ENCODE data around the gene FIBCD1. TPM values are rescaled to one million over a fixed set of nuclear protein-coding genes. Genes with fewer than 3 reads are reported as not detected.
A peak's percentile ranks its signal among the peaks of the same experiment; 100 is the strongest.

The FIBCD1 gene
- total and polyA plus RNA-seq, 4 donors: 1.2 to 8.2 (median 4.8) TPM

GRCh38 chr9:130882696-130883225 is 56.3 kb downstream of the FIBCD1 start:
- Histone ChIP-seq H3K9me3 (ENCODE audit: control insufficient read depth, insufficient read depth, low read length) (no peaks in the 10 kb centered on the region), H3K27ac (ENCODE audit: low read depth, low read length) (no peak overlapping the region), H3K4me1 (ENCODE audit: control insufficient read depth, insufficient read depth, low read length) (peaks cover 18% of the 10 kb centered on the region), H3K27me3 (ENCODE audit: control insufficient read depth, insufficient read depth, low read length) (no peaks in the 10 kb centered on the region), H3K4me3 (ENCODE audit: low read depth, low read length) (no peak overlapping the region), H3K36me3 (ENCODE audit: control insufficient read depth, insufficient read depth, low read length) (peaks cover 78% of the 10 kb centered on the region)
- no peak for DNase-seq (ENCODE audit: low read depth in 4 of 6, low spot score in 6 of 6)
- WGBS (ENCODE audit: insufficient coverage): 91% methylated on average over 13 of the region's 15 CpGs

GRCh38 chr9:130881516-130881915 is 57.5 kb downstream of the FIBCD1 start:
- no CpG with 5 or more reads among the region's 6 CpGs for WGBS (ENCODE audit: insufficient coverage)
- Histone ChIP-seq H3K27ac (ENCODE audit: low read depth, low read length) (no peak overlapping the region), H3K4me1 (ENCODE audit: control insufficient read depth, insufficient read depth, low read length) (peaks cover 18% of the 10 kb centered on the region), H3K27me3 (ENCODE audit: control insufficient read depth, insufficient read depth, low read length) (no peaks in the 10 kb centered on the region), H3K9me3 (ENCODE audit: control insufficient read depth, insufficient read depth, low read length) (no peaks in the 10 kb centered on the region), H3K4me3 (ENCODE audit: low read depth, low read length) (no peak overlapping the region), H3K36me3 (ENCODE audit: control insufficient read depth, insufficient read depth, low read length) (peaks cover 71% of the 10 kb centered on the region)
- no peak for DNase-seq (ENCODE audit: low read depth in 4 of 6, low spot score in 6 of 6)

- no peak for DNase-seq (ENCODE audit: low read depth in 4 of 6, low spot score in 6 of 6)
Measured at GRCh38 chr9:130880599-130881220, 58.3 kb downstream of the FIBCD1 start.

GRCh38 chr9:130879863-130880411 is 59.1 kb downstream of the FIBCD1 start:
- Histone ChIP-seq H3K4me1 (ENCODE audit: control insufficient read depth, insufficient read depth, low read length) (peaks cover 15% of the 10 kb centered on the region), H3K9me3 (ENCODE audit: control insufficient read depth, insufficient read depth, low read length) (no peaks in the 10 kb centered on the region), H3K36me3 (ENCODE audit: control insufficient read depth, insufficient read depth, low read length) (peaks cover 66% of the 10 kb centered on the region), H3K27me3 (ENCODE audit: control insufficient read depth, insufficient read depth, low read length) (no peaks in the 10 kb centered on the region), H3K4me3 (ENCODE audit: low read depth, low read length) (no peak overlapping the region), H3K27ac (ENCODE audit: low read depth, low read length) (no peak overlapping the region)
- no peak for DNase-seq (ENCODE audit: low read depth in 4 of 6, low spot score in 6 of 6)
- WGBS (ENCODE audit: insufficient coverage): 94% methylated on average over 6 of the region's 9 CpGs

More at GRCh38 chr9:130880599-130881220, 58.3 kb downstream of the FIBCD1 start:
- no peak overlapping the region for H3K27ac ChIP-seq (ENCODE audit: low read depth, low read length)
- H3K27me3 ChIP-seq (ENCODE audit: control insufficient read depth, insufficient read depth, low read length): no peaks in the 10 kb centered on the region
- H3K36me3 ChIP-seq (ENCODE audit: control insufficient read depth, insufficient read depth, low read length): peaks cover 66% of the 10 kb centered on the region
- H3K4me3 ChIP-seq (ENCODE audit: low read depth, low read length): no peak overlapping the region
- 95% methylated on average over 14 of the region's 16 CpGs for WGBS (ENCODE audit: insufficient coverage)
- no peaks in the 10 kb centered on the region for H3K9me3 ChIP-seq (ENCODE audit: control insufficient read depth, insufficient read depth, low read length)
- peaks cover 18% of the 10 kb centered on the region for H3K4me1 ChIP-seq (ENCODE audit: control insufficient read depth, insufficient read depth, low read length)

- Histone ChIP-seq H3K4me1 (ENCODE audit: control insufficient read depth, insufficient read depth, low read length) (peaks cover 8% of the 10 kb centered on the region), H3K27me3 (ENCODE audit: control insufficient read depth, insufficient read depth, low read length) (no peaks in the 10 kb centered on the region), H3K36me3 (ENCODE audit: control insufficient read depth, insufficient read depth, low read length) (peaks cover 59% of the 10 kb centered on the region), H3K4me3 (ENCODE audit: low read depth, low read length) (no peak overlapping the region), H3K9me3 (ENCODE audit: control insufficient read depth, insufficient read depth, low read length) (no peaks in the 10 kb centered on the region), H3K27ac (ENCODE audit: low read depth, low read length) (no peak overlapping the region)
- no peak for DNase-seq (ENCODE audit: low read depth in 4 of 6, low spot score in 6 of 6)
- WGBS (ENCODE audit: insufficient coverage): 100% methylated on average over 3 of the region's 6 CpGs
Measured at GRCh38 chr9:130878295-130878694, 60.8 kb downstream of the FIBCD1 start.

- DNase-seq (ENCODE audit: low read depth in 4 of 6, low spot score in 6 of 6): no peak
- no peak overlapping the region for H3K4me3 ChIP-seq (ENCODE audit: low read depth, low read length)
- peaks cover 17% of the 10 kb centered on the region for H3K4me1 ChIP-seq (ENCODE audit: control insufficient read depth, insufficient read depth, low read length)
- H3K9me3 ChIP-seq (ENCODE audit: control insufficient read depth, insufficient read depth, low read length): no peaks in the 10 kb centered on the region
- WGBS (ENCODE audit: insufficient coverage): 100% methylated on average over 2 of the region's 6 CpGs
- no peak overlapping the region for H3K27ac ChIP-seq (ENCODE audit: low read depth, low read length)
- no peaks in the 10 kb centered on the region for H3K27me3 ChIP-seq (ENCODE audit: control insufficient read depth, insufficient read depth, low read length)
- H3K36me3 ChIP-seq (ENCODE audit: control insufficient read depth, insufficient read depth, low read length): peaks cover 60% of the 10 kb centered on the region
Measured at GRCh38 chr9:130877300-130877699, 61.7 kb downstream of the FIBCD1 start.

GRCh38 chr9:130874783-130875182 is 64.3 kb downstream of the FIBCD1 start:
- peaks cover 39% of the 10 kb centered on the region for H3K4me1 ChIP-seq (ENCODE audit: control insufficient read depth, insufficient read depth, low read length)
- no peaks in the 10 kb centered on the region for H3K27me3 ChIP-seq (ENCODE audit: control insufficient read depth, insufficient read depth, low read length)
- 92% methylated on average over 4 of the region's 5 CpGs for WGBS (ENCODE audit: insufficient coverage)
- no peak overlapping the region for H3K4me3 ChIP-seq (ENCODE audit: low read depth, low read length)
- DNase-seq (ENCODE audit: low read depth in 4 of 6, low spot score in 6 of 6): no peak
- H3K27ac ChIP-seq (ENCODE audit: low read depth, low read length): no peak overlapping the region
- peaks cover 55% of the 10 kb centered on the region for H3K36me3 ChIP-seq (ENCODE audit: control insufficient read depth, insufficient read depth, low read length)
- no peaks in the 10 kb centered on the region for H3K9me3 ChIP-seq (ENCODE audit: control insufficient read depth, insufficient read depth, low read length)

- 76% methylated on average over 5 of the region's 8 CpGs for WGBS (ENCODE audit: insufficient coverage)
- DNase-seq (ENCODE audit: low read depth in 4 of 6, low spot score in 6 of 6): no peak
- H3K36me3 ChIP-seq (ENCODE audit: control insufficient read depth, insufficient read depth, low read length): peaks cover 52% of the 10 kb centered on the region
Measured at GRCh38 chr9:130873966-130874365, 65.1 kb downstream of the FIBCD1 start.

GRCh38 chr9:130872912-130873503 is 66.0 kb downstream of the FIBCD1 start:
- Histone ChIP-seq H3K36me3 (ENCODE audit: control insufficient read depth, insufficient read depth, low read length) (peaks cover 44% of the 10 kb centered on the region), H3K27ac (ENCODE audit: low read depth, low read length) (no peak overlapping the region), H3K27me3 (ENCODE audit: control insufficient read depth, insufficient read depth, low read length) (no peaks in the 10 kb centered on the region), H3K4me1 (ENCODE audit: control insufficient read depth, insufficient read depth, low read length) (peaks cover 56% of the 10 kb centered on the region), H3K4me3 (ENCODE audit: low read depth, low read length) (no peak overlapping the region), H3K9me3 (ENCODE audit: control insufficient read depth, insufficient read depth, low read length) (no peaks in the 10 kb centered on the region)
- 69% methylated on average over 9 of the region's 15 CpGs for WGBS (ENCODE audit: insufficient coverage)
- peak in 2 of 6 donors; percentile 71 to 83 for DNase-seq (ENCODE audit: low read depth in 4 of 6, low spot score in 6 of 6)

More at GRCh38 chr9:130873966-130874365, 65.1 kb downstream of the FIBCD1 start:
- no peaks in the 10 kb centered on the region for H3K27me3 ChIP-seq (ENCODE audit: control insufficient read depth, insufficient read depth, low read length)
- no peak overlapping the region for H3K4me3 ChIP-seq (ENCODE audit: low read depth, low read length)
- H3K9me3 ChIP-seq (ENCODE audit: control insufficient read depth, insufficient read depth, low read length): no peaks in the 10 kb centered on the region
- H3K27ac ChIP-seq (ENCODE audit: low read depth, low read length): no peak overlapping the region
- peaks cover 47% of the 10 kb centered on the region for H3K4me1 ChIP-seq (ENCODE audit: control insufficient read depth, insufficient read depth, low read length)

Data from spinal cord (tissue), 10 donors.